GM21447 (cell line): ENCODE data around the gene MRRF.

Source experiments
- ATAC-seq: cut with Tn5 transposase; IDR thresholded peaks from one replicate; pipeline ENCODE4 v1.9.1; 2021; ENCODE audit not compliant: unreplicated experiment

The MRRF gene

GRCh38 chr9:122264360-122265148 lies at the start of gene MRRF, which contains the start of gene RBM18:
TSS of gene MRRF (plus strand) at chr9:122264882. CDS start at chr9:122270892, 6,010 bp downstream.
TSS of gene RBM18 (minus strand) at chr9:122264840. CDS start at chr9:122261492, 3,348 bp downstream.
- ATAC-seq = peak; percentile 72

- ATAC-seq = no peak
Measured at GRCh38 chr9:122215663-122216062, 49.0 kb upstream of the MRRF start.

- ATAC-seq = no peak
Measured at GRCh38 chr9:122216138-122216797, 48.4 kb upstream of the MRRF start.

- no peak for ATAC-seq
Measured at GRCh38 chr9:122216798-122217418, 47.8 kb upstream of the MRRF start.

- ATAC-seq = no peak
Measured at GRCh38 chr9:122217640-122218039, 47.0 kb upstream of the MRRF start.

GRCh38 chr9:122218071-122218934 lies 46.4 kb upstream of the MRRF start:
- ATAC-seq = no peak

GRCh38 chr9:122218935-122219855 lies 45.5 kb upstream of the MRRF start:
- ATAC-seq = no peak

GRCh38 chr9:122219856-122220672 lies 44.6 kb upstream of the MRRF start:
- ATAC-seq = no peak

GRCh38 chr9:122220673-122221182 lies 44.0 kb upstream of the MRRF start:
- ATAC-seq = no peak

- no peak for ATAC-seq
Measured at GRCh38 chr9:122221183-122221811, 43.4 kb upstream of the MRRF start.

GRCh38 chr9:122222791-122223190 lies 41.9 kb upstream of the MRRF start:
- ATAC-seq = no peak

GRCh38 chr9:122223435-122223834 lies 41.2 kb upstream of the MRRF start:
- ATAC-seq = no peak

- no peak for ATAC-seq
Measured at GRCh38 chr9:122225312-122226141, 39.2 kb upstream of the MRRF start.

- no peak for ATAC-seq
Measured at GRCh38 chr9:122226142-122226757, 38.4 kb upstream of the MRRF start.

- ATAC-seq = no peak
Measured at GRCh38 chr9:122226758-122227574, 37.7 kb upstream of the MRRF start.

GRCh38 chr9:122227575-122227900 lies 37.1 kb upstream of the MRRF start:
- ATAC-seq = no peak
